GM08714 (cell line): ENCODE measurements around the gene ATRIP.

Experiments
- H3K4me3 ChIP-seq: fragments of 200-500 bp; sonication (Bioruptor generic); 2 replicates; pipeline ENCODE4 v1.5.1; 2014; ENCODE audit warnings: mild to moderate bottlenecking, low read length, inconsistent platforms
- ZNF274 ChIP-seq: IDR thresholded peaks from 2 replicates; pipeline ENCODE4 v1.6.1; 2012; ENCODE audit warnings: mild to moderate bottlenecking, low read depth, low read length

Gene ATRIP

GRCh38 chr3:48434591-48435222, 11.8 kb upstream of the ATRIP start:
- H3K4me3 ChIP-seq = no peak overlapping the region
- TF ChIP-seq ZNF274 = no peak

DNA sequence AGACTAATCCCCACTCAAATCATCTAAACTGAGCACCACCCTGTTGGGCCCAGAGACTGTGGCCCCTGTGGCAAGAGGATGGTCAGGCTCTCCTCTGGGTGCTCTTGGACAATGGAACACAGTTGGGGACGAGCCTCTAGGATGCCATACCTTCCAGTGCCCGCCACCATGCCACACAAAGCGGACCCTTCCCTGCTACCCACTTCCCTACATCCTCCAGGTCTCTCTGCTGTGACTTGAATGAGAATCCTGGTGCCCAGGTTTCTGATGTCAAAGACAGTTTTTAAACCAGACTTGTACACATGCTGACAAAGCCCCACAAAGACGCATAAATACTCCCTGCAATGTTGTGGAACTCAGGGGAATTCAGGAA, 11.3 kb upstream of the ATRIP start:
- no peak for TF ChIP-seq ZNF274

GRCh38 chr3:48435774-48436476, 10.6 kb upstream of the ATRIP start:
- H3K4me3 ChIP-seq = no peak overlapping the region
- TF ChIP-seq ZNF274 = no peak

More for the DNA sequence above, 11.3 kb upstream of the ATRIP start:
- H3K4me3 ChIP-seq = no peak overlapping the region

DNA sequence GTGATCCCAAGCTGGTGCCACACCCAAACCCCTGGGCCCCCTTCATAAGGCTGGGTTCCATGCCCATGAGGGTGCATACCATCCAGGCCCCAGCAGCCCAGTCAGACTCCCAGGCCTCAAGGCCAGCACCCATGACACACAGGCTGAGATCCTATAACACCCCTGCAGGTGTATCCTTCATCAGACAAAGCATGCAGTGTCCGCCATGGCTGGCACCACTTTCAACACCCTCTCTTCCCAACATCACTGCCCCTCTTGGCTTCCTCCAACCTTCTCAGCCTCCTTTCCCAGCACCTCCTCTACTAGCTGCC, 10.1 kb upstream of the ATRIP start:
- no peak overlapping the region for H3K4me3 ChIP-seq
- TF ChIP-seq ZNF274 = no peak

- no peak overlapping the region for H3K4me3 ChIP-seq
- no peak for TF ChIP-seq ZNF274
These were observed 9.7 kb upstream of the ATRIP start for GRCh38 chr3:48436855-48437254.

GRCh38 chr3:48437812-48438211, 8.7 kb upstream of the ATRIP start:
- TF ChIP-seq ZNF274 = no peak
- no peak overlapping the region for H3K4me3 ChIP-seq

GRCh38 chr3:48439820-48440589, 6.5 kb upstream of the ATRIP start, which contains the start of the genes CCDC51 and TMA7:
CCDC51 (minus strand) TSS chr3:48440119; CDS start chr3:48435128, 4,991 bp downstream.
TMA7 (plus strand) TSS chr3:48440257; CDS start chr3:48440297, 40 bp downstream.
- H3K4me3 ChIP-seq = peak within 1 kb of the TSS; percentile 98
- no peak for TF ChIP-seq ZNF274

DNA sequence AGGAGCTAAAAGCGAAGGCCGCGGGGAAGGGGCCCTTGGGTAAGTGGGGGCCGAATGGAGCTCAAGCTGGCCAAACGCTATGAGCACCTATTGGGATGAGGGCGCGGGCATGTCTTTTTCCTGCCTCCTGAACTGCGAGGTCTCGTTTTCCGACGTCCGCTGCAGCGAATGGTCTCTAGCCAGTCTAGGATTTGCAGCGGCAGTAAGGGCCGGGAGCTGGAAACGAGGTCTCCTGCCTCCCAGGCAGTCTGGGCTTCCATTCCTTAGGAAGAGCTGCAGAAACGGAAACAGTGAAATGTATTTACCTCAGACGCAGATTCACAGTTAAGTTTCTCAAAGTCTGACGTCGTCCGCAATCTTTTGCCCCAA, 6.0 kb upstream of the ATRIP start:
- TF ChIP-seq ZNF274 = no peak
- peak overlapping the region; percentile 98 for H3K4me3 ChIP-seq

- TF ChIP-seq ZNF274 = no peak
- H3K4me3 ChIP-seq = peak overlapping the region; percentile 98; the same call in 1 of the 2 replicates
These were observed 4.6 kb upstream of the ATRIP start for GRCh38 chr3:48441940-48442339.

DNA sequence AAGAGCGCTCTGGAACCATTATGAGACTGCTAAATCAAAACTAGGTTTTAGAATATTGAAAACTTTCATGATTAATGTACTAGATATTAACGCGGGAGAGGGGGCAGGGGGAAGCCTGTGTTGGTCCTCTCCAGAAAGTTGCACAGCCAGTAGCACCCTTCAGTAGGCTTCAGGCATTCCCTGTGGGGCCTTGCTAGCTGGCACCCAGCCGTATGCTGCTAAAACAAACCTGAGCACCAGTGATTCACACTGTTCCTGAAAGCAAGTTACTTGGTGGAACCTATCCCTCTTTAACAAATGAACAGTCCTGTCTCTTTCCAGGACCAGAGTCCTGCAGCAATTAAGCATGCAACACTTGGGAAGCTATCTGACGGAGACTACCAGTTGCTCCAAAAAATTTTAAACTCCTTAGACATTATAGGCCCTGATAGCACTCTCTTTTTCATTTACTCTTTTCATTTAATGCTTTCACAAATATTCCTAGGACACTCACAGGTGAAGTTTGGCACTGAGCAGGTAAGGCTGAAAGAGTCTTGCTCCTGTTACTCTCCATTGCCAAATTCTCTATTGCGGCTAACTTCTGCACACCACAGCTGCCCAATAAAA, 1.2 kb upstream of the ATRIP start:
- peak overlapping the region; percentile 88; the same call in 1 of the 2 replicates for H3K4me3 ChIP-seq
- TF ChIP-seq ZNF274 = no peak

GRCh38 chr3:48446043-48446424, 503 bp upstream of the ATRIP start:
- TF ChIP-seq ZNF274 = no peak
- H3K4me3 ChIP-seq = peak overlapping the region; percentile 88

DNA sequence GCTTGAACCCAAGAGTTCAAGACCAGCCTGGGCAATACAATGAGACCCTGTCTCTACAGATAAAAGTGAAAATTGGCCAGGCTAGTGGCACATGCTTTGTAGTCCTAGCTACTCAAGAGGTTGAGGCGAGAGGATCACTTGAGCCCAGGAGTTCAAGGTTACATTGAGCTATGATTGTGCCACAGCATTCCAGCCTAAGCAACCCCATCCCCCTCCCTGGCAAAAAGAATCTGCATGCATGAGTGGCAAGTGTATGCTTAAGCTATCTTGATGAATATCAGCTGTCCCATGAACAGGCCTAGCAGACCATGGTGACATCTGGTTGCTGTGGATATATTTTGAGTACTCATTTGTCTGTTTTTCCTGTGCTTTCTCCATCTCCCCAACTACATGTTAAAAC, 4.7 kb downstream of the ATRIP start:
- H3K4me3 ChIP-seq = no peak overlapping the region
- TF ChIP-seq ZNF274 = no peak

GRCh38 chr3:48456456-48456855, 9.9 kb downstream of the ATRIP start:
- TF ChIP-seq ZNF274 = no peak

DNA sequence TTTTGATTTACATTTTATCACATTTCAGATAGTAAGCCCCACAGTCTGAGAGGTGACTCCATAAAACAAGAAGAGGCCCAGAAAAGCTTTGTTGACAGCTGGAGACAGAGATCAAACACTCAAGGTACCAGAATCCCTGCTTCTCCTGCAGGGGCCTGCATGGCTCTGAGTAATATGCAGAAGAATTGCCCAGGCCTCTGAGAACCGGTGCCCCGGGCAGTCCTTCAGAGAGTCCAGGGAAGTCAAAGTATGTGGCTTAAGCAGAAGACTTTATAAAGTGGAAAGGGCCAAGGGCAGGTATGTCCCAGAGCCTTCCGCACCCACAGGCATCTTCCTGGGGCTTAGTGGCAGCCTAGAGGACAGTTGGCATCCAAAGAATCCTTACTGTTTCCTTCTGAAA, 12.8 kb downstream of the ATRIP start:
- H3K4me3 ChIP-seq = no peak overlapping the region
- TF ChIP-seq ZNF274 = no peak

More at GRCh38 chr3:48456456-48456855, 9.9 kb downstream of the ATRIP start:
- H3K4me3 ChIP-seq = no peak overlapping the region
